ENCODE results near the gene CTXN1. TPM values are rescaled to one million over a fixed set of nuclear protein-coding genes. Genes with fewer than 3 reads are reported as not detected.

The CTXN1 gene
- total and polyA plus RNA-seq, 2 of the 4 experiments (the other 2 are of a cell fraction): 0.36 to 7.4 TPM

DNA sequence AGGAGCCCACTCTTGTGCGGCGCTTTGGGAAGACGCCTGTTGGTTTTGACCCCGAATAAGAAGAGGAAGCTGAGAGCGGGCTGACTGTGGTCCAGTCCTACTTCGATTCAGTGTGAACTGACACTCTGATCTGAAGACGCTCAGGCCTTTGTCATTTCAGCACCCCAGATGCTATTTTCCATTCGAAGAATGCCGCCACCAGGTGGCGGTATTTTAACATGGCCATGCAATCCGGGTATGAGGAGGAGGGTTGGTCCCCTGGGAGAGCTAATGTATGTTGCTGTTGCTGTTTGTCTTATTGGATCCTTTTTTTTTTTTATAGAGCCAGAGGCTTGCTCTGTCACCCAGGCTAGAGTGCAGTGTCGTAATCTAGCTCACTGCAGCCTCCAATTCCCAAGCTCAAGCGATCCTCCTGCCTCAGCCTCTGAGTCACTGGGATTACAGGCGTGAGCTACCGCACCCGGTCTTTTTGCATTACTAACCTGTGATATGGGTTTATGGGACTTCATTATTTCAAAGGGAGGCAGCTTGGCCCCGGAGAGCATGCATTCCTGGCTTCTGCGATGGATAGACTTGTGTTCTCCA, 18.3 kb upstream of the CTXN1 start:
- BruUV-seq (replicated peaks): no TSS peak
- no peak overlapping the region for H2BK20ac ChIP-seq (ENCODE audit: low read depth, low read length)
- H3K4ac ChIP-seq (ENCODE audit: low read depth, low read length): no peak overlapping the region
- H3K23ac ChIP-seq (ENCODE audit: low read depth, low read length): no peak overlapping the region
- peak overlapping the region; percentile 96 for H2AFZ ChIP-seq (replicated peaks; ENCODE audit: low read length, poor library complexity)
- 14% methylated on average over 9 of the region's 18 CpGs; no CpG with 5 or more reads in 1 of the 2 experiments for WGBS, 2 experiments (ENCODE audit: extremely low coverage in 2 of 2, insufficient read length in 1 of 2)
- dilution Hi-C loops (cut with HindIII; ENCODE audit: low sequenced_read_pairs, unreplicated experiment) (no loop called here), in situ Hi-C loops (cut with MboI; ENCODE audit: low sequenced_read_pairs) (loop anchor here (5.0 kb wide), 1 partner anchor 308 kb away; no protein-coding TSS in a partner anchor), intact Hi-C loops (cut with micrococcal nuclease) (loop anchor here (1.0 kb wide), 2 partner anchors 214 to 309 kb away; no protein-coding TSS in a partner anchor)
- no peak overlapping the region for H4K5ac ChIP-seq (ENCODE audit: low read depth, low read length)
- H3K27ac ChIP-seq (ENCODE audit: insufficient read depth, low read length): no peak overlapping the region
- ATAC-seq (ENCODE audit: low read depth) (peak; percentile 56), DNase-seq (peak; percentile 89)
- peaks cover 8 to 32% of the 10 kb centered on the region in 2 experiments; a peak in 3 of 4 replicates for H3K79me1 ChIP-seq (ENCODE audit: low read depth in 1 of 2, low read length in 2 of 2)
- no peak overlapping the region for H2AK5ac ChIP-seq (ENCODE audit: low read depth, low read length)
- no peak overlapping the region for H2BK15ac ChIP-seq (ENCODE audit: low read depth, low read length)
- H3K9me1 ChIP-seq (ENCODE audit: insufficient read depth, low read length): peaks cover 4% of the 10 kb centered on the region; the same call in 1 of the 2 replicates
- H3K9me3 ChIP-seq (ENCODE audit: control insufficient read depth, insufficient read depth, low read length): no peaks in the 10 kb centered on the region
- no peak overlapping the region for H4K8ac ChIP-seq (ENCODE audit: low read depth in 2 of 2, low read length in 2 of 2)
- ChIA-PET CTCF (interaction anchor here (0.6 to 1.9 kb wide), 13 partner anchors 11 to 451 kb away, joined by 3 to 6 read pairs (median 3); partner anchors contain the start of gene ELAVL1), POLR2A (ENCODE audit: unreplicated experiment) (interaction anchor here (0.5 kb wide), 2 partner anchors 309 to 323 kb away, joined by 3 to 4 read pairs; no protein-coding TSS in a partner anchor)
- no peak overlapping the region for H2BK120ac ChIP-seq (ENCODE audit: low read depth, low read length)
- H2AK9ac ChIP-seq (replicated peaks; ENCODE audit: low read depth, low read length, poor library complexity): peak overlapping the region; percentile 60
- H3K9ac ChIP-seq (ENCODE audit: low read depth, low read length): no peak overlapping the region
- TF ChIP-seq RFX5 (IDR thresholded peaks at IDR 0.05; ENCODE audit: low read depth, low read length) (no peak), RAD21 (IDR thresholded peaks at IDR 0.05; ENCODE audit: low read length) (peak; percentile 71), CEBPB (IDR thresholded peaks at IDR 0.05; ENCODE audit: low read depth, low read length) (peak; percentile 57), SMC3 (IDR thresholded peaks at IDR 0.05; ENCODE audit: low read depth, low read length) (peak; percentile 82), MAZ (IDR thresholded peaks at IDR 0.05; ENCODE audit: borderline replicate concordance, low read depth, low read length) (peak; percentile 35; the same call in 1 of the 2 replicates), POLR2A (IDR thresholded peaks at IDR 0.05; ENCODE audit: low read depth, low read length) (peak; percentile 5; the same call in 1 of the 2 replicates), NFE2L2 (IDR thresholded peaks at IDR 0.05; ENCODE audit: low read depth, low read length) (no peak), BHLHE40 (IDR thresholded peaks at IDR 0.05; ENCODE audit: low read depth, low read length) (no peak), FOS (IDR thresholded peaks at IDR 0.05; ENCODE audit: low read depth, low read length) (no peak)
- TF ChIP-seq, protein P1, sequence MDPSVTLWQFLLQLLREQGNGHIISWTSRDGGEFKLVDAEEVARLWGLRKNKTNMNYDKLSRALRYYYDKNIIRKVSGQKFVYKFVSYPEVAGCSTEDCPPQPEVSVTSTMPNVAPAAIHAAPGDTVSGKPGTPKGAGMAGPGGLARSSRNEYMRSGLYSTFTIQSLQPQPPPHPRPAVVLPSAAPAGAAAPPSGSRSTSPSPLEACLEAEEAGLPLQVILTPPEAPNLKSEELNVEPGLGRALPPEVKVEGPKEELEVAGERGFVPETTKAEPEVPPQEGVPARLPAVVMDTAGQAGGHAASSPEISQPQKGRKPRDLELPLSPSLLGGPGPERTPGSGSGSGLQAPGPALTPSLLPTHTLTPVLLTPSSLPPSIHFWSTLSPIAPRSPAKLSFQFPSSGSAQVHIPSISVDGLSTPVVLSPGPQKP (IDR thresholded peaks at IDR 0.05; ENCODE audit: borderline replicate concordance, low read depth, low read length): no peak
- TF ChIP-seq, protein P2, sequence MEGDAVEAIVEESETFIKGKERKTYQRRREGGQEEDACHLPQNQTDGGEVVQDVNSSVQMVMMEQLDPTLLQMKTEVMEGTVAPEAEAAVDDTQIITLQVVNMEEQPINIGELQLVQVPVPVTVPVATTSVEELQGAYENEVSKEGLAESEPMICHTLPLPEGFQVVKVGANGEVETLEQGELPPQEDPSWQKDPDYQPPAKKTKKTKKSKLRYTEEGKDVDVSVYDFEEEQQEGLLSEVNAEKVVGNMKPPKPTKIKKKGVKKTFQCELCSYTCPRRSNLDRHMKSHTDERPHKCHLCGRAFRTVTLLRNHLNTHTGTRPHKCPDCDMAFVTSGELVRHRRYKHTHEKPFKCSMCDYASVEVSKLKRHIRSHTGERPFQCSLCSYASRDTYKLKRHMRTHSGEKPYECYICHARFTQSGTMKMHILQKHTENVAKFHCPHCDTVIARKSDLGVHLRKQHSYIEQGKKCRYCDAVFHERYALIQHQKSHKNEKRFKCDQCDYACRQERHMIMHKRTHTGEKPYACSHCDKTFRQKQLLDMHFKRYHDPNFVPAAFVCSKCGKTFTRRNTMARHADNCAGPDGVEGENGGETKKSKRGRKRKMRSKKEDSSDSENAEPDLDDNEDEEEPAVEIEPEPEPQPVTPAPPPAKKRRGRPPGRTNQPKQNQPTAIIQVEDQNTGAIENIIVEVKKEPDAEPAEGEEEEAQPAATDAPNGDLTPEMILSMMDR (conservative IDR thresholded peaks at IDR 0.05; ENCODE audit: low read depth, low read length): peak; percentile 88
- H3K18ac ChIP-seq (ENCODE audit: low read depth, low read length): no peak overlapping the region
- H4K91ac ChIP-seq (ENCODE audit: insufficient read depth, low read depth, low read length): no peak overlapping the region
- H3K56ac ChIP-seq (ENCODE audit: extremely low read depth, insufficient read depth, low read length): no peak overlapping the region
- H3K4me1 ChIP-seq (ENCODE audit: control insufficient read depth, insufficient read depth, low read length): no peaks in the 10 kb centered on the region
- peak overlapping the region; percentile 84 for H3K4me2 ChIP-seq (ENCODE audit: low read depth, low read length)
- H3K14ac ChIP-seq (replicated peaks; ENCODE audit: low read depth, low read length): 0 out of 2 replicates have a peak overlapping the region, but pooled peaks have one; percentile 4
- H2BK5ac ChIP-seq (ENCODE audit: low read depth, low read length, poor library complexity, severe bottlenecking): no peak overlapping the region
- peak overlapping the region; percentile 44 for H3K4me3 ChIP-seq (ENCODE audit: insufficient read depth, low read depth, low read length)
- H4K20me1 ChIP-seq (ENCODE audit: insufficient read depth, low read length): no peaks in the 10 kb centered on the region
- H3K36me3 ChIP-seq (ENCODE audit: control insufficient read depth, insufficient read depth, low read length): peaks cover 12% of the 10 kb centered on the region; the same call in 1 of the 2 replicates
- H3K27me3 ChIP-seq (ENCODE audit: control insufficient read depth, insufficient read depth, low read length): no peaks in the 10 kb centered on the region

Data from IMR-90 (cell line).